HepG2 (cell line): ENCODE results near the gene RRAGA. TPM values are rescaled to one million over a fixed set of nuclear protein-coding genes. Genes with fewer than 3 reads are reported as not detected.

ENCODE experiments used
- CEBPG ChIP-seq: IDR thresholded peaks from 2 replicates; pipeline ENCODE4 v1.6.1; 2016
- NCOA5 ChIP-seq: sonication (generic); formaldehyde crosslinking; IDR thresholded peaks from 2 replicates; pipeline ENCODE4 v1.4.0; 2020; ENCODE audit warnings: missing genetic modification reagents
- SIX1 ChIP-seq: sonication (generic); formaldehyde crosslinking; IDR thresholded peaks from 2 replicates; pipeline ENCODE4 v1.4.0; 2020; ENCODE audit warnings: missing genetic modification reagents, borderline replicate concordance
- SP4 ChIP-seq: sonication (generic); formaldehyde crosslinking; IDR thresholded peaks from 2 replicates; pipeline ENCODE4 v1.8.1; 2023; ENCODE audit warnings: mild to moderate bottlenecking, missing genetic modification reagents
- STAT5B ChIP-seq: sonication (generic); formaldehyde crosslinking; IDR thresholded peaks from 2 replicates; pipeline ENCODE4 v1.4.0; 2020; ENCODE audit warnings: missing genetic modification reagents
- ZMYM3 ChIP-seq: sonication (generic); formaldehyde crosslinking; IDR thresholded peaks from 2 replicates; pipeline ENCODE4 v1.5.1; 2020; ENCODE audit warnings: mild to moderate bottlenecking, missing genetic modification reagents
- ZNF616 ChIP-seq: sonication (generic); formaldehyde crosslinking; IDR thresholded peaks from 2 replicates; pipeline ENCODE4 v1.5.0; 2020; ENCODE audit warnings: low read depth, mild to moderate bottlenecking, missing genetic modification reagents
- ZNF83 ChIP-seq: sonication (generic); formaldehyde crosslinking; IDR thresholded peaks from 2 replicates; pipeline ENCODE4 v1.4.0; 2020; ENCODE audit warnings: missing genetic modification reagents, mild to moderate bottlenecking, borderline replicate concordance
- ZNF883 ChIP-seq: sonication (generic); formaldehyde crosslinking; IDR thresholded peaks from 2 replicates; pipeline ENCODE4 v1.5.1; 2020; ENCODE audit warnings: mild to moderate bottlenecking, missing genetic modification reagents; ENCODE audit errors: not compliant biosample characterization
- polyA plus RNA-seq, 8 experiments: library from polyadenylated mRNA; depleted of rRNA in 3 of 8; stranded (reverse) in 7 of 8; unstranded in 1 of 8; fragments of >200 nt; fragmentation: Illumina TruSeq in 4 of 8; extraction: Trizol in 4 of 8; gene quantifications; 2 replicates each; pipeline versions ENCODE4 v1.2.1 to v1.2.3, GENCODE V29; 2011 to 2016; ENCODE audit warnings: low read depth in 4 of 8, missing spikeins in 1 of 8, mixed read lengths in 1 of 8; ENCODE audit not compliant: insufficient read depth in 1 of 8
- total RNA-seq, 5 experiments: library from RNA; depleted of rRNA; stranded (reverse); fragments of >200 nt; fragmentation: Illumina TruSeq; extraction: Trizol; gene quantifications; 2 replicates each; pipeline ENCODE4 v1.2.3, GENCODE V29; 2016; ENCODE audit warnings: low read depth in 1 of 5
- TF ChIP-seq, protein P1 (sequence below): fragments of 450-650 bp; IDR thresholded peaks from 2 replicates; pipeline ENCODE4 v1.6.1; 2016
- TF ChIP-seq, protein P2 (sequence below): sonication (generic); formaldehyde crosslinking; IDR thresholded peaks from 2 replicates; pipeline ENCODE4 v1.4.0; 2020; ENCODE audit warnings: missing genetic modification reagents, mild to moderate bottlenecking, borderline replicate concordance
- TF ChIP-seq, protein P3 (sequence below): IDR thresholded peaks from 2 replicates; pipeline ENCODE4 v1.4.0; 2020; ENCODE audit warnings: mild to moderate bottlenecking, missing genetic modification reagents
- TF ChIP-seq, protein P4 (sequence below): sonication (generic); formaldehyde crosslinking; IDR thresholded peaks from 2 replicates; pipeline ENCODE4 v1.4.0; 2020; ENCODE audit warnings: missing genetic modification reagents, borderline replicate concordance
- TF ChIP-seq, protein P5 (sequence below): IDR thresholded peaks from 2 replicates; pipeline ENCODE4 v1.6.1; 2016; ENCODE audit warnings: mild to moderate bottlenecking

RRAGA gene
- total and polyA plus RNA-seq, 2 of the 13 experiments (the other 11 are each of a cell fraction or from before 2014, with no cell fraction given), result 37.5 to 118 TPM

DNA sequence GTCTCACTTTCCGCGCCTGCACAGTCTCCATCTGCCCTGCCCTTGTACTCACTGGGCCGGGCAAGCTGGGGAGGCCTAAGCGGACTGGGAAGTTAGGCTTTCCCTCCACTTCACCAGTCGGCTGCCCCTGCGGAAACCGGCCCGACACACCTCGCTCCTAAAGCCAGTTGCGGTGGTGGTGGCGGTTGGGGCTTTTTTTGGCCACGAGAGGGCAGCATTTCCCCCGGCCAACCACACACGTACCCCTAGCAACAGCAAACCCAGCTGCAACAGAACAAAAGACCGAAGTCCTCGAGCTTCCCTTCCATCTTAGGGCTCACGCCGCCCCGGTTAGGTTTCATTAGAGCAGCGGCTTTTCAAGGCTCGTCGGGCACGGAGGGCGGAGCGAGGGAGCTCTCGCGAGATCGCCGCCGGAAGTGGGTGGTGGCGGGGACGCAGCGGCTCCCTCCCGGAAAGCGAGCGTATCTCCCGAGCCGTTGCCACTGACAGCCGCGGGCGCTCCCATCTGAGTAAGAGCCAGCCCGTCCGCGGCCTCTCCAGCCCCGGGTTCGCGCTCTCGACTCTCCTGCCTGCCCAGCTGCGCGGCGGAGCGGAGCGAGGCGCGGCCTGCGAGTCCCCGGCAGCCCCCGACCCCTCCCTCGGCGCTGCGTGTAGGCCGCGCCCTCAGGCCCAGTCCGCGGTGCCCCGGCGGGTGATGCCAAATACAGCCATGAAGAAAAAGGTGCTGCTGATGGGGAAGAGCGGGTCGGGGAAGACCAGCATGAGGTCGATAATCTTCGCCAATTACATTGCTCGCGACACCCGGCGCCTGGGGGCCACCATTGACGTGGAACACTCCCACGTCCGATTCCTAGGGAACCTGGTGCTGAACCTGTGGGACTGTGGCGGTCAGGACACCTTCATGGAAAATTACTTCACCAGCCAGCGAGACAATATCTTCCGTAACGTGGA is at the start of gene RRAGA (continued):
- TF ChIP-seq, protein P1, sequence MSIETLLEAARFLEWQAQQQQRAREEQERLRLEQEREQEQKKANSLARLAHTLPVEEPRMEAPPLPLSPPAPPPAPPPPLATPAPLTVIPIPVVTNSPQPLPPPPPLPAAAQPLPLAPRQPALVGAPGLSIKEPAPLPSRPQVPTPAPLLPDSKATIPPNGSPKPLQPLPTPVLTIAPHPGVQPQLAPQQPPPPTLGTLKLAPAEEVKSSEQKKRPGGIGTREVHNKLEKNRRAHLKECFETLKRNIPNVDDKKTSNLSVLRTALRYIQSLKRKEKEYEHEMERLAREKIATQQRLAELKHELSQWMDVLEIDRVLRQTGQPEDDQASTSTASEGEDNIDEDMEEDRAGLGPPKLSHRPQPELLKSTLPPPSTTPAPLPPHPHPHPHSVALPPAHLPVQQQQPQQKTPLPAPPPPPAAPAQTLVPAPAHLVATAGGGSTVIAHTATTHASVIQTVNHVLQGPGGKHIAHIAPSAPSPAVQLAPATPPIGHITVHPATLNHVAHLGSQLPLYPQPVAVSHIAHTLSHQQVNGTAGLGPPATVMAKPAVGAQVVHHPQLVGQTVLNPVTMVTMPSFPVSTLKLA, result peak; percentile 51
- TF ChIP-seq NCOA5 (no peak), ZNF616 (0 out of 2 replicates have a peak, but pooled peaks have one; percentile 42), STAT5B (CRISPR knock-in tag) (no peak), SP4 (CRISPR knock-in tag) (peak; percentile 88), ZMYM3 (CRISPR knock-in tag) (peak; percentile 80), CEBPG (CRISPR knock-in tag) (peak; percentile 44; the same call in 1 of the 2 replicates), ZNF883 (CRISPR knock-in tag) (peak; percentile 83), SIX1 (CRISPR knock-in tag) (peak; percentile 89), ZNF83 (CRISPR knock-in tag) (peak; percentile 32; the same call in 1 of the 2 replicates)
- TF ChIP-seq, protein P2, sequence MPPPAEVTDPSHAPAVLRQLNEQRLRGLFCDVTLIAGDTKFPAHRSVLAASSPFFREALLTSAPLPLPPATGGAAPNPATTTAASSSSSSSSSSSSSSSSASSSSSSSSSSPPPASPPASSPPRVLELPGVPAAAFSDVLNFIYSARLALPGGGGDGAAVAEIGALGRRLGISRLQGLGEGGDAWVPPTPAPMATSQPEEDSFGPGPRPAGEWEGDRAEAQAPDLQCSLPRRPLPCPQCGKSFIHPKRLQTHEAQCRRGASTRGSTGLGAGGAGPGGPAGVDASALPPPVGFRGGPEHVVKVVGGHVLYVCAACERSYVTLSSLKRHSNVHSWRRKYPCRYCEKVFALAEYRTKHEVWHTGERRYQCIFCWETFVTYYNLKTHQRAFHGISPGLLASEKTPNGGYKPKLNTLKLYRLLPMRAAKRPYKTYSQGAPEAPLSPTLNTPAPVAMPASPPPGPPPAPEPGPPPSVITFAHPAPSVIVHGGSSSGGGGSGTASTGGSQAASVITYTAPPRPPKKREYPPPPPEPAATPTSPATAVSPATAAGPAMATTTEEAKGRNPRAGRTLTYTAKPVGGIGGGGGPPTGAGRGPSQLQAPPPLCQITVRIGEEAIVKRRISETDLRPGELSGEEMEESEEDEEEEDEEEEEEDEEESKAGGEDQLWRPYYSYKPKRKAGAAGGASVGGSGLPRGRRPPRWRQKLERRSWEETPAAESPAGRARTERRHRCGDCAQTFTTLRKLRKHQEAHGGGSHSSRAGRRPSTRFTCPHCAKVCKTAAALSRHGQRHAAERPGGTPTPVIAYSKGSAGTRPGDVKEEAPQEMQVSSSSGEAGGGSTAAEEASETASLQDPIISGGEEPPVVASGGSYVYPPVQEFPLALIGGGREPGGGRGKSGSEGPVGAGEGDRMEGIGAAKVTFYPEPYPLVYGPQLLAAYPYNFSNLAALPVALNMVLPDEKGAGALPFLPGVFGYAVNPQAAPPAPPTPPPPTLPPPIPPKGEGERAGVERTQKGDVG (CRISPR knock-in tag), result peak; percentile 81
- TF ChIP-seq, protein P3, sequence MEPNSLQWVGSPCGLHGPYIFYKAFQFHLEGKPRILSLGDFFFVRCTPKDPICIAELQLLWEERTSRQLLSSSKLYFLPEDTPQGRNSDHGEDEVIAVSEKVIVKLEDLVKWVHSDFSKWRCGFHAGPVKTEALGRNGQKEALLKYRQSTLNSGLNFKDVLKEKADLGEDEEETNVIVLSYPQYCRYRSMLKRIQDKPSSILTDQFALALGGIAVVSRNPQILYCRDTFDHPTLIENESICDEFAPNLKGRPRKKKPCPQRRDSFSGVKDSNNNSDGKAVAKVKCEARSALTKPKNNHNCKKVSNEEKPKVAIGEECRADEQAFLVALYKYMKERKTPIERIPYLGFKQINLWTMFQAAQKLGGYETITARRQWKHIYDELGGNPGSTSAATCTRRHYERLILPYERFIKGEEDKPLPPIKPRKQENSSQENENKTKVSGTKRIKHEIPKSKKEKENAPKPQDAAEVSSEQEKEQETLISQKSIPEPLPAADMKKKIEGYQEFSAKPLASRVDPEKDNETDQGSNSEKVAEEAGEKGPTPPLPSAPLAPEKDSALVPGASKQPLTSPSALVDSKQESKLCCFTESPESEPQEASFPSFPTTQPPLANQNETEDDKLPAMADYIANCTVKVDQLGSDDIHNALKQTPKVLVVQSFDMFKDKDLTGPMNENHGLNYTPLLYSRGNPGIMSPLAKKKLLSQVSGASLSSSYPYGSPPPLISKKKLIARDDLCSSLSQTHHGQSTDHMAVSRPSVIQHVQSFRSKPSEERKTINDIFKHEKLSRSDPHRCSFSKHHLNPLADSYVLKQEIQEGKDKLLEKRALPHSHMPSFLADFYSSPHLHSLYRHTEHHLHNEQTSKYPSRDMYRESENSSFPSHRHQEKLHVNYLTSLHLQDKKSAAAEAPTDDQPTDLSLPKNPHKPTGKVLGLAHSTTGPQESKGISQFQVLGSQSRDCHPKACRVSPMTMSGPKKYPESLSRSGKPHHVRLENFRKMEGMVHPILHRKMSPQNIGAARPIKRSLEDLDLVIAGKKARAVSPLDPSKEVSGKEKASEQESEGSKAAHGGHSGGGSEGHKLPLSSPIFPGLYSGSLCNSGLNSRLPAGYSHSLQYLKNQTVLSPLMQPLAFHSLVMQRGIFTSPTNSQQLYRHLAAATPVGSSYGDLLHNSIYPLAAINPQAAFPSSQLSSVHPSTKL (CRISPR knock-in tag), result peak; percentile 55
- TF ChIP-seq, protein P4, sequence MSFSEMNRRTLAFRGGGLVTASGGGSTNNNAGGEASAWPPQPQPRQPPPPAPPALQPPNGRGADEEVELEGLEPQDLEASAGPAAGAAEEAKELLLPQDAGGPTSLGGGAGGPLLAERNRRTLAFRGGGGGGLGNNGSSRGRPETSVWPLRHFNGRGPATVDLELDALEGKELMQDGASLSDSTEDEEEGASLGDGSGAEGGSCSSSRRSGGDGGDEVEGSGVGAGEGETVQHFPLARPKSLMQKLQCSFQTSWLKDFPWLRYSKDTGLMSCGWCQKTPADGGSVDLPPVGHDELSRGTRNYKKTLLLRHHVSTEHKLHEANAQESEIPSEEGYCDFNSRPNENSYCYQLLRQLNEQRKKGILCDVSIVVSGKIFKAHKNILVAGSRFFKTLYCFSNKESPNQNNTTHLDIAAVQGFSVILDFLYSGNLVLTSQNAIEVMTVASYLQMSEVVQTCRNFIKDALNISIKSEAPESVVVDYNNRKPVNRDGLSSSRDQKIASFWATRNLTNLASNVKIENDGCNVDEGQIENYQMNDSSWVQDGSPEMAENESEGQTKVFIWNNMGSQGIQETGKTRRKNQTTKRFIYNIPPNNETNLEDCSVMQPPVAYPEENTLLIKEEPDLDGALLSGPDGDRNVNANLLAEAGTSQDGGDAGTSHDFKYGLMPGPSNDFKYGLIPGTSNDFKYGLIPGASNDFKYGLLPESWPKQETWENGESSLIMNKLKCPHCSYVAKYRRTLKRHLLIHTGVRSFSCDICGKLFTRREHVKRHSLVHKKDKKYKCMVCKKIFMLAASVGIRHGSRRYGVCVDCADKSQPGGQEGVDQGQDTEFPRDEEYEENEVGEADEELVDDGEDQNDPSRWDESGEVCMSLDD, result no peak
- TF ChIP-seq, protein P5, sequence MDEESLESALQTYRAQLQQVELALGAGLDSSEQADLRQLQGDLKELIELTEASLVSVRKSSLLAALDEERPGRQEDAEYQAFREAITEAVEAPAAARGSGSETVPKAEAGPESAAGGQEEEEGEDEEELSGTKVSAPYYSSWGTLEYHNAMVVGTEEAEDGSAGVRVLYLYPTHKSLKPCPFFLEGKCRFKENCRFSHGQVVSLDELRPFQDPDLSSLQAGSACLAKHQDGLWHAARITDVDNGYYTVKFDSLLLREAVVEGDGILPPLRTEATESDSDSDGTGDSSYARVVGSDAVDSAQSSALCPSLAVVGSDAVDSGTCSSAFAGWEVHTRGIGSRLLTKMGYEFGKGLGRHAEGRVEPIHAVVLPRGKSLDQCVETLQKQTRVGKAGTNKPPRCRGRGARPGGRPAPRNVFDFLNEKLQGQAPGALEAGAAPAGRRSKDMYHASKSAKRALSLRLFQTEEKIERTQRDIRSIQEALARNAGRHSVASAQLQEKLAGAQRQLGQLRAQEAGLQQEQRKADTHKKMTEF, result peak; percentile 90
